ENCODE data around the gene WNT1.
A peak's percentile ranks its signal among the peaks of the same experiment; 100 is the strongest.

WNT1 gene

DNA sequence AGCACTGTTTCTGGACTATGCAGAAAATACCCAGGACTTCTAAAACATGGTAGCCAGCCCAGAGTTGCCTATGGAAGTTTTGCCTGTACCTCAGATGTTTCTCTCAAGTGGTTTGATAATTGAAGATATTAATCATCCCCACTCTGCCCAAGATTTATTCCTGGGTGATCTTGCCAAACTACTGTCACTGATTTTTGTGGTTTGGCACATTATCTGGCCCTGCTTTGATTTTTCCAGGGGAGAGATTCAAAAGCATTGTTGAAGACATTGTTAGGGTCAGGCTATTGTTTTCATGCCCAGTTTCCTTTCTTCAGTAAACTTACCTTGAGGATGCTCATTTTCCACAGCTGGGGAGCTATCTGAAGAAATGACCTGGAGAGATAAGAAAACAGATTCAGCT lies 34.6 kb downstream of the WNT1 start:
- TF ChIP-seq, protein P1, sequence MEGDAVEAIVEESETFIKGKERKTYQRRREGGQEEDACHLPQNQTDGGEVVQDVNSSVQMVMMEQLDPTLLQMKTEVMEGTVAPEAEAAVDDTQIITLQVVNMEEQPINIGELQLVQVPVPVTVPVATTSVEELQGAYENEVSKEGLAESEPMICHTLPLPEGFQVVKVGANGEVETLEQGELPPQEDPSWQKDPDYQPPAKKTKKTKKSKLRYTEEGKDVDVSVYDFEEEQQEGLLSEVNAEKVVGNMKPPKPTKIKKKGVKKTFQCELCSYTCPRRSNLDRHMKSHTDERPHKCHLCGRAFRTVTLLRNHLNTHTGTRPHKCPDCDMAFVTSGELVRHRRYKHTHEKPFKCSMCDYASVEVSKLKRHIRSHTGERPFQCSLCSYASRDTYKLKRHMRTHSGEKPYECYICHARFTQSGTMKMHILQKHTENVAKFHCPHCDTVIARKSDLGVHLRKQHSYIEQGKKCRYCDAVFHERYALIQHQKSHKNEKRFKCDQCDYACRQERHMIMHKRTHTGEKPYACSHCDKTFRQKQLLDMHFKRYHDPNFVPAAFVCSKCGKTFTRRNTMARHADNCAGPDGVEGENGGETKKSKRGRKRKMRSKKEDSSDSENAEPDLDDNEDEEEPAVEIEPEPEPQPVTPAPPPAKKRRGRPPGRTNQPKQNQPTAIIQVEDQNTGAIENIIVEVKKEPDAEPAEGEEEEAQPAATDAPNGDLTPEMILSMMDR (IDR thresholded peaks at IDR 0.05; ENCODE audit: low read depth, low read length) = no peak
- Histone ChIP-seq H3K4me1 (no peaks in the 10 kb centered on the region), H3K36me3 (peaks cover 6% of the 10 kb centered on the region), H3K4me3 (ENCODE audit: low read depth, low read length) (no peak overlapping the region), H3K9me3 (no peaks in the 10 kb centered on the region), H3K27me3 (no peaks in the 10 kb centered on the region)
- no peak for DNase-seq

DNA sequence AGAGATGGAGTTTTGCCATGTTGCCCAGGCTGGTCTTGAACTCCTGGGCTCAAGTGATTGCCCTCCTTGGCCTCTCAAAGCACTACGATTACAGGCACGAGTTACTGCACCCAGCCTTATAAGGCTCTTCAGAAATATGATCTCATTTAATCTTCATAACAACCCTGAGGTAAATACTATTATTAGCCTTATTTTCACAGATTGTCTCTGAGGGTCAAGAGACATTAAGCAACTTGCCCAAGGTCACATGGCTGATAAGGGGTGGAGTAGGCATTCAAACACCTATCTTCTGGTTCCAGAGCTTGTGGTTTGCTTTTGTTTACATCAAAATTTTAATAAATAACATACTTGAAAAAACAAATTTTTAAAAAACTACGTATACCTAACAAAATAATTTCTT lies 35.3 kb downstream of the WNT1 start:
- TF ChIP-seq, protein P1 (IDR thresholded peaks at IDR 0.05; ENCODE audit: low read depth, low read length) = no peak
- Histone ChIP-seq H3K36me3 (peaks cover 5% of the 10 kb centered on the region), H3K27me3 (no peaks in the 10 kb centered on the region)

DNA sequence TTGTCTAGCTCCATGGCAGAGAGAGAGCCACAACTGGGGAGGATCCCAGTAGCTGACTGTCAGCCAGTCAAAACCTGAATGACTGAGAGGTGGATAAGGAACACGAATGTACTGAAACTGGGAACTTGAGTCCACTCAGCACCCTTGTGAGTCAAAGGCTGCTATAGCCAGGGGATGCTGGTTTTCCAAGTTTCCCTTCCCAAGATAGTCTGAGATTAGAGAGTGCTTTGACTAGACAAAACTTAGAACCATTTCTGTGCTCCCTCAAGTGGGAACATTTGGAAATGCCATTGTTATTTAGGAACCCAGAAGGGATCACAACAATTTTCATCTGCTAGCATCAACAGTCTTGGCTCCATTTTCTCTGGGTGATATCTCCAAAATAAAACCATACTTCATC lies 36.4 kb downstream of the WNT1 start:
- Histone ChIP-seq H3K9me3 (no peaks in the 10 kb centered on the region), H3K4me3 (ENCODE audit: low read depth, low read length) (no peak overlapping the region), H3K36me3 (peaks cover 3% of the 10 kb centered on the region), H3K27me3 (no peaks in the 10 kb centered on the region), H3K4me1 (no peaks in the 10 kb centered on the region)
- DNase-seq = no peak
- TF ChIP-seq, protein P1 (IDR thresholded peaks at IDR 0.05; ENCODE audit: low read depth, low read length) = peak; percentile 37

More for the DNA sequence above, 35.3 kb downstream of the WNT1 start:
- Histone ChIP-seq H3K9me3 (no peaks in the 10 kb centered on the region), H3K4me3 (ENCODE audit: low read depth, low read length) (no peak overlapping the region), H3K4me1 (no peaks in the 10 kb centered on the region)
- no peak for DNase-seq

DNA sequence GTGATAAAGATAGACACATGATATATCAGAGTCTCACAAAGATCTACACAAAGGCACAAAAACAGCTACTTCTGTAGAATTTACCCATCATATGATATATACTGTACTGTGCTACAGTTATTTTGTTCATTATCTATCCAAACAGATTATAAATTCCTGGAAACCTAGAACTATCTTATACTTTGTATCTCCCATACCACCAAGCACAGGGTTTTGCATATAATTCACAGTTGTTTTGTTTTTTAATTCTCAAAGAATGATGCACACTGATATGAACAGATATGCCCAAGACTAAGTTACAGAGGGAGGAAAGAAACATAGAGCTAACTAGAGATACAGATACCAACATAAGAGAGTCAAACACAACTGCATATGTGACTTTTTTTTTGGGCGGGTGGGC lies 37.1 kb downstream of the WNT1 start:
- TF ChIP-seq, protein P1 (IDR thresholded peaks at IDR 0.05; ENCODE audit: low read depth, low read length) = no peak
- no peak overlapping the region for H3K4me3 ChIP-seq (ENCODE audit: low read depth, low read length)
- H3K9me3 ChIP-seq = no peaks in the 10 kb centered on the region
- DNase-seq = no peak
- no peaks in the 10 kb centered on the region for H3K27me3 ChIP-seq
- peaks cover 3% of the 10 kb centered on the region for H3K36me3 ChIP-seq
- H3K4me1 ChIP-seq = no peaks in the 10 kb centered on the region

DNA sequence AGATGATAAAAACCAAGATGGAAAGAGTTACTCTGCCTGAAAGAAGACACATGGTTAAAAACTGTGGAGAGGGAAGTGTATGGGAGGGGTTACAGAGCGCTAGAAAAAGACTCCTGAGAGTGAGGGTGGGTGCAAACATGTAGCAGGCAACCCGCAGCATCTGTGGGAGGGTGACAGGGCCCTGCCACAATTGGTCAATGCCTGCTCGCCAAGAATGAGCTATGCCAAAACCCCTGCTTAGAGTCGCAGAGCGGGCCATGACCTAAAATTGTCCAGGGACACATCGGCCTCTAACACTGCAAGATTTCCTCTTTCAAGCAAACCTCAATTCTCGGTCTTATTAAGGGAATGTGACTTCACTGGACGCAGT lies 39.8 kb downstream of the WNT1 start:
- Histone ChIP-seq H3K36me3 (peaks cover 17% of the 10 kb centered on the region), H3K9me3 (no peaks in the 10 kb centered on the region), H3K27me3 (no peaks in the 10 kb centered on the region), H3K4me1 (no peaks in the 10 kb centered on the region), H3K4me3 (ENCODE audit: low read depth, low read length) (peak overlapping the region; percentile 79)
- DNase-seq = no peak
- TF ChIP-seq, protein P1 (IDR thresholded peaks at IDR 0.05; ENCODE audit: low read depth, low read length) = no peak

DNA sequence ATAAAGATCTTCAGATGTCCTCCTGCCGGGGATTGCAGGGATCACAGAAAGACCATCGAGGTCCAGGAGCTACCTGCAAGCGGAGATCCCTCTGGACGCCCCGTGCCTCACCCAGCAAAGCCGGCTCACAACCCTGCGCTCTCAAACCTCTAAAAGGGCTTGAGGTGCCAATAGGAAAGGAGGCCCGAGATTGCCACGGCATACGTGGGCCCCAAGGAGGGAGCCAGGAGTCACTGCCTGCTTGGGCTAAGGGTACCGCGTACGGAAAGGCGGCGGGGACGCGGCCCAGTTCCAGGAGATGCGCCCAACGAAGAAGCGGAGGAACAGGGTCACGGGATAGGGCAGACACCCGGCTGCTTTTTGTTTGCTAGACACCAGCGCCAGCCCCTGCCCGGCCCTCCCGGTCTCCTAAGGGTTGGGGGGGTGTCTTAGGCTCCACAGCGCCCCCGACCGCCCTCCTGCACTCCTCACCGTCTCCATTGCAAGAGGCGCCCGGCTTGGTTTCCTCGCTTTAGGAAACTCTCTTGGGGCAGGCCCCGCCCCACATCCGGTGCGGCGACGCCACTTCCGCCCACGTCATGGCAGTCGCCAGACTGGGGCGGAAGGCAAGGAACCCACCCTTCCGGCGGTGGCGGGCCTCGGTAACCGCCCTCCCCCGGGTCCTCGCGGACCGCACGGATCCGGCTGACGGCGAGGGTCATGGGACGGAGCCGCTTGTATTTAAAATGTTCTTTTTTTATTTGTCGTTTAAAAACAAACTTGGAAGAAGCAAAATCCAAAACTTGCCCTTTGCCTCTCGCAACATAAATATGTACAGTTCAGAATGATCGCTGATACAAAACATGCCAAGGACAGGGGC lies 40.4 kb downstream of the WNT1 start, which contains the start of gene PRKAG1:
Gene PRKAG1 (minus strand): TSS at position 516 of the 859 bp plus-strand sequence. CDS start 36 bp downstream, at position 480.
- TF ChIP-seq, protein P1 (IDR thresholded peaks at IDR 0.05; ENCODE audit: low read depth, low read length) = peak; percentile 53

More for the DNA sequence above, 40.4 kb downstream of the WNT1 start, which contains the start of gene PRKAG1:
- Histone ChIP-seq H3K9me3 (no peaks in the 10 kb centered on the region), H3K27me3 (no peaks in the 10 kb centered on the region), H3K4me1 (no peaks in the 10 kb centered on the region), H3K36me3 (peaks cover 23% of the 10 kb centered on the region), H3K4me3 (ENCODE audit: low read depth, low read length) (peak within 1 kb of the TSS; percentile 79)
- peak; percentile 98 for DNase-seq
